Calu3 (cell line): ENCODE results near the gene CFAP61. TPM values are rescaled to one million over a fixed set of nuclear protein-coding genes. Genes with fewer than 3 reads are reported as not detected.

Experiments used
- BruUV-seq: library from RNA; stranded (reverse); fragments of 400-500 nt; replicated peaks from 2 replicates; lab custom pipeline; 2021; lab: Mats Ljungman, UMichigan
- CTCF ChIA-PET: fragments of 300-600 bp; sonication (Branson Sonifier 250); formaldehyde crosslinking; loops from one replicate; lab custom pipeline; 2022; ENCODE audit warnings: antibody characterized with exemption; lab: Charles Lee
- DNase-seq: peaks from one replicate; pipeline ENCODE4 v3.0.0; 2022
- H3K27ac Mint-ChIP-seq: one replicate; pipeline ENCODE4 v1.8.0; 2022; ENCODE audit warnings: mixed read lengths; ENCODE audit not compliant: unreplicated experiment
- H3K27me3 Mint-ChIP-seq: one replicate; pipeline ENCODE4 v1.8.0; 2022; ENCODE audit warnings: mixed read lengths; ENCODE audit not compliant: unreplicated experiment
- H3K36me3 Mint-ChIP-seq: one replicate; pipeline ENCODE4 v1.8.0; 2022; ENCODE audit warnings: mild to moderate bottlenecking, moderate library complexity, mixed read lengths; ENCODE audit not compliant: insufficient read depth, unreplicated experiment
- H3K4me1 Mint-ChIP-seq: one replicate; pipeline ENCODE4 v1.8.0; 2022; ENCODE audit warnings: mild to moderate bottlenecking, low read depth, mixed read lengths; ENCODE audit not compliant: unreplicated experiment
- H3K4me3 Mint-ChIP-seq: one replicate; pipeline ENCODE4 v1.8.0; 2022; ENCODE audit warnings: mild to moderate bottlenecking, low read depth, moderate library complexity, mixed read lengths; ENCODE audit not compliant: unreplicated experiment
- H3K9me3 Mint-ChIP-seq: one replicate; pipeline ENCODE4 v1.8.0; 2022; ENCODE audit warnings: low read depth, mixed read lengths; ENCODE audit not compliant: unreplicated experiment
- intact Hi-C: fragments of 100-400 bp; cut with micrococcal nuclease; formaldehyde crosslinking; loops from one replicate; pipeline ENCODE4 v1.10.0; 2022; ENCODE audit not compliant: unreplicated experiment
- total RNA-seq: library from RNA; stranded (reverse); gene quantifications from 2 replicates; pipeline ENCODE4 v1.2.3, GENCODE V29; 2022
- TF ChIP-seq, protein P1 (sequence below): fragments of 200-600 bp; IDR thresholded peaks from one replicate; pipeline ENCODE4 v1.8.0; 2022; ENCODE audit warnings: antibody characterized with exemption; ENCODE audit not compliant: unreplicated experiment

CFAP61 gene
- total RNA-seq, 1 experiment from 2014 or later = not detected

DNA sequence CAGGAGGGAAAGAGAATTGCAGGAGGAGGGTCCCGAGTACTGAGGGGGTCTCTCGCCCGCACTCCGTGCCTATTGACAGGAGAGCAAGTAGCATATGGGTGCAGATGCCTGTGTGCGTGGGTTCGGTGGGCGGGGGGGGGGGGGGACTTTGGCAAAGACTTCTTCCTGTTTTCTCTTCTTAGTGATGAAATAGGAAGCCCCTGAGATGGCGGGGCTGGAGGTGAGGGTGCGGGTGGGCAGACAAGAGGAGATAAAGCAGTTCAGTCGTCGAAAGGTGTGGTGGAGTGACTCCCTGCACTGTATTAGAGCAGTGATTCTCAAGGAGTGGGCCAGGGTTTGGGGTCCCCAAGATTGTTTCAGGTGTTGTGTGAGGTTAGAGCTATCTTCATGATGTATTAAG, 31.4 kb upstream of the CFAP61 start:
- no peak for DNase-seq
- Mint-ChIP-seq H3K4me1 (peaks cover 9% of the 10 kb centered on the region), H3K27me3 (no peaks in the 10 kb centered on the region), H3K9me3 (no peaks in the 10 kb centered on the region), H3K36me3 (peaks cover 13% of the 10 kb centered on the region), H3K27ac (no peak overlapping the region), H3K4me3 (no peak overlapping the region)
- CTCF ChIA-PET = no interaction called here
- intact Hi-C loops = no loop called here
- BruUV-seq = no TSS peak
- TF ChIP-seq, protein P1, sequence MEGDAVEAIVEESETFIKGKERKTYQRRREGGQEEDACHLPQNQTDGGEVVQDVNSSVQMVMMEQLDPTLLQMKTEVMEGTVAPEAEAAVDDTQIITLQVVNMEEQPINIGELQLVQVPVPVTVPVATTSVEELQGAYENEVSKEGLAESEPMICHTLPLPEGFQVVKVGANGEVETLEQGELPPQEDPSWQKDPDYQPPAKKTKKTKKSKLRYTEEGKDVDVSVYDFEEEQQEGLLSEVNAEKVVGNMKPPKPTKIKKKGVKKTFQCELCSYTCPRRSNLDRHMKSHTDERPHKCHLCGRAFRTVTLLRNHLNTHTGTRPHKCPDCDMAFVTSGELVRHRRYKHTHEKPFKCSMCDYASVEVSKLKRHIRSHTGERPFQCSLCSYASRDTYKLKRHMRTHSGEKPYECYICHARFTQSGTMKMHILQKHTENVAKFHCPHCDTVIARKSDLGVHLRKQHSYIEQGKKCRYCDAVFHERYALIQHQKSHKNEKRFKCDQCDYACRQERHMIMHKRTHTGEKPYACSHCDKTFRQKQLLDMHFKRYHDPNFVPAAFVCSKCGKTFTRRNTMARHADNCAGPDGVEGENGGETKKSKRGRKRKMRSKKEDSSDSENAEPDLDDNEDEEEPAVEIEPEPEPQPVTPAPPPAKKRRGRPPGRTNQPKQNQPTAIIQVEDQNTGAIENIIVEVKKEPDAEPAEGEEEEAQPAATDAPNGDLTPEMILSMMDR = no peak

DNA sequence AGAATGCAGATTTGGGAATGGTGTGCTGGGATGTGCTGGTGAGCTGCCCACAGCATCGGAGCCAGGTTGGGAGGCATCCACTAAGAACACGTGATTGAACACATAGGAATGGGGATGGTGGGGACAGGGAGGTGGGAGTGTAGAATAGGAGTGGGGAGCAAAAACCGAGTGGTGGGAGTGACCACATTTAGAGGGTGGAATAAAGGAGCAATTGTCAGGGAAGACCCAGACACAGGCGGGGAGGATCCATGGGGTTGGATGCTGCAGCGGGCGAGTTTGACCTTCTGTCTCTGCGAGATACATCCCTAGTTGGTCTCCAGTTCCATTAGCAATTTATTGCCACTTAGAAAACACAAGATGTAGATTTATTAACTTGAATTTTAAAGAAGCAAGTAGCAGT, 30.5 kb upstream of the CFAP61 start:
- TF ChIP-seq, protein P1 = no peak
- CTCF ChIA-PET = no interaction called here
- intact Hi-C loops = no loop called here
- no TSS peak for BruUV-seq
- Mint-ChIP-seq H3K9me3 (no peaks in the 10 kb centered on the region), H3K36me3 (peaks cover 11% of the 10 kb centered on the region), H3K27ac (no peak overlapping the region), H3K27me3 (no peaks in the 10 kb centered on the region), H3K4me3 (no peak overlapping the region), H3K4me1 (peaks cover 9% of the 10 kb centered on the region)
- no peak for DNase-seq

DNA sequence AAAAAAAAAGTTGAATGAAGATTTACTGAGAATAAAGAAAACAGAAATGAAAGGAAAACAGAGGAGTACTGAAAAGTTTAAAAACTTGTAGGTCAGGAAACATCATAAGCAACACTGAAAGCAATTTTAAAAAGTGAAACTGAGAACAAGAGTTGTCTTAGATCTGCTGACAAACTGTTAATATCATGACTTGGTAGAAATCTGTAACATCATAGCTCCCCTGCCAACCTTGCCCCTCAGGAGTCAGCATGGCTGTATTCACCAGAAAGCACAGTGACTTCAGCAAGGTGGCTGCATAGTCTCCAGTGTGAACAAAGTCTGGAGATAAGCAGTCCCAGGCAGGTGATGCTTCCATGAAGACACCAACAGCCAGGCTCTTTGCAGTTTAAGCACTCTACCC, 29.8 kb upstream of the CFAP61 start:
- no peak overlapping the region for H3K27ac Mint-ChIP-seq
- no peak for DNase-seq
- CTCF ChIA-PET = no interaction called here

DNA sequence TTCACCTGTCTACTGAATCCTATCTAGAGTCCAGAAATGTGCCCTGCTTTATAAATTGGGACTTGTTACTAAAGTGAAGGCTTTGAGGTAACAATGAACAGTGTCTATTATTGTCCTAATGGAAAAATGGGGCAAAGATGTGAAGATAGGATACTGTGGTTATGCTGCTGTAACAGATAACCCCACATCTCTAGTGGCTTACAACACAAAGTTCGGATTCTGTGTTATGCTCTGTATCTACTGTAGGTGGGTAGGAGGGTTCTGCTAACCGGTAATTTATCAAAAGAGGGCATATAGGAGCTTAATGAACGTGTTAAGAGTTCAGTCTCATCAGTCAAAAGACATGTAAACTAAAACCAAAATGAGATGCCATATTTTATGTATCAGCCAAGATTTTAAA, 28.9 kb upstream of the CFAP61 start:
- Mint-ChIP-seq H3K4me1 (peaks cover 2% of the 10 kb centered on the region), H3K27ac (no peak overlapping the region), H3K36me3 (no peaks in the 10 kb centered on the region), H3K27me3 (no peaks in the 10 kb centered on the region), H3K9me3 (no peaks in the 10 kb centered on the region), H3K4me3 (no peak overlapping the region)
- no peak for DNase-seq
- TF ChIP-seq, protein P1 = no peak
- intact Hi-C loops = no loop called here
- BruUV-seq = no TSS peak
- CTCF ChIA-PET = no interaction called here

More for the DNA sequence above, 29.8 kb upstream of the CFAP61 start:
- H3K27me3 Mint-ChIP-seq = no peaks in the 10 kb centered on the region
- BruUV-seq = no TSS peak
- TF ChIP-seq, protein P1 = no peak
- peaks cover 9% of the 10 kb centered on the region for H3K4me1 Mint-ChIP-seq
- H3K36me3 Mint-ChIP-seq = peaks cover 4% of the 10 kb centered on the region
- H3K4me3 Mint-ChIP-seq = no peak overlapping the region
- no peaks in the 10 kb centered on the region for H3K9me3 Mint-ChIP-seq
- intact Hi-C loops = no loop called here

DNA sequence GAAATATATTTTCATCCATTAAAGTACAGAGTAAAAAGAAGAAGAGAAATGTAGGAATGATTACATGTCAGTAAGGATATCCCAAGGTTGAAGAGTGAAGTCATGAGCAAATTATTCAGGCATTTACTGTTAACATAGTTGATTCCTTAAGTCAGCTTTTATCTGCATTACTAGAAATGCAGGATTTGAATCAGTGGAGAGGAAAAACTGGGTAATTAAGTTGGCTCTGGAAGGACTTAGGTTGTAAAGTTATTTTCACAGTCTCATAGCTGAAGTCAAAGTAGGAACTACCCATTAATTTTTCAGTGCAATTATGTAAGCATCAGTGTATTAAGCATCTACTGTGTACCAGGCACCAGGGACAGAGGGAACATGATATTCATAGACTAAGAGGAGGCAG, 27.4 kb upstream of the CFAP61 start:
- intact Hi-C loops = no loop called here
- no peaks in the 10 kb centered on the region for H3K27me3 Mint-ChIP-seq
- no peaks in the 10 kb centered on the region for H3K4me1 Mint-ChIP-seq
- H3K36me3 Mint-ChIP-seq = no peaks in the 10 kb centered on the region
- DNase-seq = no peak
- no peak overlapping the region for H3K27ac Mint-ChIP-seq
- H3K4me3 Mint-ChIP-seq = no peak overlapping the region
- CTCF ChIA-PET = no interaction called here
- no peaks in the 10 kb centered on the region for H3K9me3 Mint-ChIP-seq
- TF ChIP-seq, protein P1 = no peak
- no TSS peak for BruUV-seq
